Effector CD4-positive, alpha-beta T cell (primary cell): ENCODE data around the gene RAC2.

Experiments
- DNase-seq: peaks from one replicate; pipeline ENCODE4 v3.0.0-alpha.2; 2020
- total RNA-seq: gene quantifications from one replicate; lab custom pipeline; 2026; lab: John Stamatoyannopoulos, UW

The RAC2 gene
- total RNA-seq: 235 reads per million, percentile 94 among the genes with 10 or more reads in this experiment

GRCh38 chr22:37244114-37244921 lies at the start of gene RAC2:
RAC2 (minus strand) TSS chr22:37244269; CDS start chr22:37244148, 121 bp downstream.
- DNase-seq: peak; percentile 79

GRCh38 chr22:37293172-37293571 lies 49.1 kb upstream of the RAC2 start:
- DNase-seq: no peak

- DNase-seq: no peak
These were observed 48.6 kb upstream of the RAC2 start for GRCh38 chr22:37292641-37293040.

GRCh38 chr22:37291559-37292298 lies 47.7 kb upstream of the RAC2 start:
- DNase-seq: no peak

- no peak for DNase-seq
These were observed 46.7 kb upstream of the RAC2 start for GRCh38 chr22:37290737-37291136.

GRCh38 chr22:37289156-37289735 lies 45.2 kb upstream of the RAC2 start:
- no peak for DNase-seq

GRCh38 chr22:37288521-37288920 lies 44.5 kb upstream of the RAC2 start:
- no peak for DNase-seq

GRCh38 chr22:37287550-37287951 lies 43.5 kb upstream of the RAC2 start:
- DNase-seq: no peak

- DNase-seq: no peak
These were observed 41.9 kb upstream of the RAC2 start for GRCh38 chr22:37285937-37286336.

- DNase-seq: peak; percentile 43
These were observed 40.8 kb upstream of the RAC2 start for GRCh38 chr22:37284805-37285355.

GRCh38 chr22:37284126-37284804 lies 40.2 kb upstream of the RAC2 start:
- no peak for DNase-seq

GRCh38 chr22:37283393-37283937 lies 39.4 kb upstream of the RAC2 start:
- peak; percentile 57 for DNase-seq

GRCh38 chr22:37282385-37282677 lies 38.3 kb upstream of the RAC2 start, which contains the start of gene CYTH4:
CYTH4 (plus strand) TSS chr22:37282508; CDS start chr22:37282570, 62 bp downstream.
- DNase-seq: peak; percentile 68

GRCh38 chr22:37281646-37282384 lies 37.7 kb upstream of the RAC2 start:
- DNase-seq: no peak

GRCh38 chr22:37281195-37281594 lies 37.1 kb upstream of the RAC2 start:
- DNase-seq: no peak

GRCh38 chr22:37280718-37281117 lies 36.6 kb upstream of the RAC2 start:
- no peak for DNase-seq

GRCh38 chr22:37279331-37280181 lies 35.5 kb upstream of the RAC2 start:
- no peak for DNase-seq

GRCh38 chr22:37278261-37278660 lies 34.2 kb upstream of the RAC2 start:
- no peak for DNase-seq

GRCh38 chr22:37277384-37277783 lies 33.3 kb upstream of the RAC2 start:
- no peak for DNase-seq

- DNase-seq: no peak
These were observed 32.7 kb upstream of the RAC2 start for GRCh38 chr22:37276776-37277175.

- DNase-seq: no peak
These were observed 31.6 kb upstream of the RAC2 start for GRCh38 chr22:37275622-37276021.
